Measurements from ENCODE around the gene MAST4. TPM values are rescaled to one million over a fixed set of nuclear protein-coding genes. Genes with fewer than 3 reads are reported as not detected.

The MAST4 gene
- total RNA-seq, 2 donors from 2014 or later, result 30.5 to 47.8 TPM

GRCh38 chr5:66874004-66874403, 277.8 kb downstream of the MAST4 start:
- H3K36me3 ChIP-seq, result no peaks in the 10 kb centered on the region
- no peak for TF ChIP-seq CTCF (IDR thresholded peaks at IDR 0.05)
- no peak for ATAC-seq (ENCODE audit: insufficient number of reproducible peaks, low FRiP score, low read depth)

GRCh38 chr5:66875315-66875714, 279.1 kb downstream of the MAST4 start:
- Histone ChIP-seq H3K27me3 (replicated peaks; ENCODE audit: insufficient read depth) (no peaks in the 10 kb centered on the region), H3K4me3 (no peak overlapping the region), H3K9me3 (no peaks in the 10 kb centered on the region), H3K27ac (no peak overlapping the region), H3K36me3 (no peaks in the 10 kb centered on the region), H3K4me1 (ENCODE audit: control insufficient read depth in 1 of 2, low read depth in 2 of 2) (no peaks in the 10 kb centered on the region)
- ATAC-seq (ENCODE audit: insufficient number of reproducible peaks, low FRiP score, low read depth) (no peak), DNase-seq (ENCODE audit: low spot score) (no peak)
- no peak for TF ChIP-seq CTCF (IDR thresholded peaks at IDR 0.05)

More at GRCh38 chr5:66874004-66874403, 277.8 kb downstream of the MAST4 start:
- no peak for DNase-seq (ENCODE audit: low spot score)
- H3K9me3 ChIP-seq, result no peaks in the 10 kb centered on the region
- no peak overlapping the region for H3K27ac ChIP-seq
- H3K27me3 ChIP-seq (replicated peaks; ENCODE audit: insufficient read depth), result no peaks in the 10 kb centered on the region
- H3K4me1 ChIP-seq (ENCODE audit: control insufficient read depth in 1 of 2, low read depth in 2 of 2), result no peaks in the 10 kb centered on the region
- H3K4me3 ChIP-seq, result no peak overlapping the region

DNA sequence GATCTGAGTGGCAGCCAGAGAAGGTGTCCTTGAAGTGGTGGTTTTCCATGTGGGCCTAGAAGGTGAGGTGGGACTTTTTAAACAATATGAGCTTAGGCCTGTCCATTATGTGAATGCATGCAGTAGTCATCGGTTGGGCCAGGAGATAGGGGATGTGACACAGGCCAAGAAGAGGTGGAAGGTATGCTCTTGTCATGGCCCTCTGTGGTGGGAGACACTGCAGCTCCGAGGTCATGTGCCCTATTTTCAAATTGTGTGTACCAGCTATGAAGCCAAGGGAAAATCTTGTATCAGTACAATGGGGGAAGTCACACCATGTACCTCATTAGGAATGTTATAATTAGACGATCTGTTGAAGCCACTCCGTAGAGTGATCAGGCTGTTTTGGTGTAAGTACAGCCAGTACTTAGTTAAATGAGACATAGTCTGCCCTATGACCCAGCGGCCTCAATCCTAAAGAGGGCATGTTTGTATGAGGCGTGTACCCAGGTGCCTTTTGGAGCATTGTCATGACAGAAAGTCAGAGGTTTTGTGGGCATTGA, 280.1 kb downstream of the MAST4 start:
- Histone ChIP-seq H3K27me3 (replicated peaks; ENCODE audit: insufficient read depth) (no peaks in the 10 kb centered on the region), H3K36me3 (no peaks in the 10 kb centered on the region), H3K9me3 (no peaks in the 10 kb centered on the region), H3K4me1 (ENCODE audit: control insufficient read depth in 1 of 2, low read depth in 2 of 2) (peaks cover 0 to 4% of the 10 kb centered on the region in 2 donors), H3K27ac (no peak overlapping the region), H3K4me3 (no peak overlapping the region)
- no peak for DNase-seq (ENCODE audit: low spot score)
- TF ChIP-seq CTCF (IDR thresholded peaks at IDR 0.05), result no peak
- no peak for ATAC-seq (ENCODE audit: insufficient number of reproducible peaks, low FRiP score, low read depth)

DNA sequence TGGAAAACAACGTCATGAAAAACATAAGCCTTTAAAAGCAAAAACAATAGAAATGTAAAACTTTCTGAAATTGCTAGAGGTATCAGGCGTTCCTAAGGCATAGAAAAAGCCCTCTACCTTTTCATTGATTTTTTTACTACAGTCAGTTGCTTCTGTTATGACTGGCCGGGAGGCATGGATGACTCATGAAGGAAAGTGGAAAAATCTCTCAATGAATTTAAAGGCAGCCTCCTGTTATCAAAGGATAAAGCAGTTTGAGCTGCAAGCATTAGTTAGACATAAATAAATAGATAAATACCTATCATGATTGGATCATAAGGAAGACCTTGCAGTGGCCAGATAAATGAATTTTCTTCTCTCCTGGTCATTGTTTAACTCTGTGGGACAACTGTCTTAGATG, 281.6 kb downstream of the MAST4 start:
- Histone ChIP-seq H3K9me3 (no peaks in the 10 kb centered on the region), H3K27me3 (replicated peaks; ENCODE audit: insufficient read depth) (no peaks in the 10 kb centered on the region), H3K36me3 (no peaks in the 10 kb centered on the region), H3K4me1 (ENCODE audit: control insufficient read depth in 1 of 2, low read depth in 2 of 2) (peaks cover 10 to 19% of the 10 kb centered on the region in 2 donors), H3K4me3 (no peak overlapping the region), H3K27ac (no peak overlapping the region)
- TF ChIP-seq CTCF (IDR thresholded peaks at IDR 0.05), result no peak
- no peak for ATAC-seq (ENCODE audit: insufficient number of reproducible peaks, low FRiP score, low read depth)
- DNase-seq (ENCODE audit: low spot score), result no peak

- Histone ChIP-seq H3K4me3 (no peak overlapping the region), H3K4me1 (ENCODE audit: control insufficient read depth in 1 of 2, low read depth in 2 of 2) (peaks cover 10 to 23% of the 10 kb centered on the region in 2 donors), H3K9me3 (no peaks in the 10 kb centered on the region), H3K27ac (no peak overlapping the region), H3K36me3 (no peaks in the 10 kb centered on the region), H3K27me3 (replicated peaks; ENCODE audit: insufficient read depth) (no peaks in the 10 kb centered on the region)
- no peak for TF ChIP-seq CTCF (IDR thresholded peaks at IDR 0.05)
- no peak for DNase-seq (ENCODE audit: low spot score)
- no peak for ATAC-seq (ENCODE audit: insufficient number of reproducible peaks, low FRiP score, low read depth)
Measured at GRCh38 chr5:66880401-66880800, 284.2 kb downstream of the MAST4 start.

All from thoracic aorta (tissue), 2 donors.